SK-N-SH treated with all-trans-retinoic acid at 6 μM for 48 hours (cell line): Measurements from ENCODE around the gene ZNF841.

Experiments
- CREB5 ChIP-seq: fragments of 250-450 bp; sonication (Bioruptor Pico); IDR thresholded peaks from 2 replicates; pipeline ENCODE4 v1.5.1; 2020; ENCODE audit warnings: low read depth, mild to moderate bottlenecking, moderate library complexity
- ESRRG ChIP-seq: fragments of 250-450 bp; sonication (Bioruptor Pico); IDR thresholded peaks from 2 replicates; pipeline ENCODE4 v1.6.1; 2021; ENCODE audit warnings: mild to moderate bottlenecking
- GLIS3 ChIP-seq: fragments of 250-450 bp; sonication (Bioruptor Pico); IDR thresholded peaks from 2 replicates; pipeline ENCODE4 v1.5.0; 2020; ENCODE audit warnings: mild to moderate bottlenecking, moderate library complexity
- PATZ1 ChIP-seq: fragments of 250-450 bp; sonication (Bioruptor Pico); IDR thresholded peaks from 2 replicates; pipeline ENCODE4 v1.8.0; 2020; ENCODE audit warnings: mild to moderate bottlenecking, moderate library complexity, borderline replicate concordance
- RARB ChIP-seq: fragments of 250-450 bp; sonication (Bioruptor Pico); IDR thresholded peaks from 2 replicates; pipeline ENCODE4 v1.8.0; 2021; ENCODE audit warnings: mild to moderate bottlenecking, moderate library complexity
- TCF4 ChIP-seq: fragments of 250-450 bp; sonication (Bioruptor Pico); IDR thresholded peaks from 2 replicates; pipeline ENCODE4 v1.8.0; 2021; ENCODE audit warnings: mild to moderate bottlenecking, moderate library complexity, borderline replicate concordance
- TSHZ2 ChIP-seq: fragments of 250-450 bp; sonication (Bioruptor Pico); IDR thresholded peaks from 2 replicates; pipeline ENCODE4 v1.5.0; 2020; ENCODE audit warnings: mild to moderate bottlenecking, moderate library complexity
- ZC3H10 ChIP-seq: fragments of 250-450 bp; sonication (Bioruptor Pico); IDR thresholded peaks from 2 replicates; pipeline ENCODE4 v1.5.1; 2021; ENCODE audit warnings: mild to moderate bottlenecking, moderate library complexity
- ZFP3 ChIP-seq: fragments of 250-450 bp; sonication (Bioruptor Pico); IDR thresholded peaks from 2 replicates; pipeline ENCODE4 v1.5.0; 2020; ENCODE audit warnings: mild to moderate bottlenecking, moderate library complexity
- ZFP30 ChIP-seq: fragments of 450-650 bp; formaldehyde crosslinking; IDR thresholded peaks from 2 replicates; pipeline ENCODE4 v1.5.0; 2022; ENCODE audit warnings: mild to moderate bottlenecking, moderate library complexity
- ZNF70 ChIP-seq: fragments of 450-650 bp; formaldehyde crosslinking; IDR thresholded peaks from 2 replicates; pipeline ENCODE4 v1.5.0; 2020; ENCODE audit warnings: mild to moderate bottlenecking, moderate library complexity

- TF ChIP-seq ZFP3 (CRISPR knock-in tag) (no peak), ESRRG (no peak), ZC3H10 (CRISPR knock-in tag) (no peak), GLIS3 (no peak), TCF4 (CRISPR knock-in tag) (no peak), ZFP30 (CRISPR knock-in tag) (no peak), PATZ1 (CRISPR knock-in tag) (no peak), CREB5 (CRISPR knock-in tag) (no peak), RARB (no peak), TSHZ2 (CRISPR knock-in tag) (no peak), ZNF70 (CRISPR knock-in tag) (no peak)
Observed at GRCh38 chr19:52066258-52066863, 29.2 kb downstream of the ZNF841 start.
